ENCODE measurements around the gene ELL.
A peak's percentile ranks its signal among the peaks of the same experiment; 100 is the strongest.

Gene ELL

GRCh38 chr19:18452386-18452785 is 69.5 kb downstream of the ELL start:
- FAIRE-seq (no peak), DNase-seq (ENCODE audit: insufficient read length, low spot score) (no peak)
- no peak for TF ChIP-seq POLR2A (IDR thresholded peaks at IDR 0.05; ENCODE audit: low read depth, low read length)

DNA sequence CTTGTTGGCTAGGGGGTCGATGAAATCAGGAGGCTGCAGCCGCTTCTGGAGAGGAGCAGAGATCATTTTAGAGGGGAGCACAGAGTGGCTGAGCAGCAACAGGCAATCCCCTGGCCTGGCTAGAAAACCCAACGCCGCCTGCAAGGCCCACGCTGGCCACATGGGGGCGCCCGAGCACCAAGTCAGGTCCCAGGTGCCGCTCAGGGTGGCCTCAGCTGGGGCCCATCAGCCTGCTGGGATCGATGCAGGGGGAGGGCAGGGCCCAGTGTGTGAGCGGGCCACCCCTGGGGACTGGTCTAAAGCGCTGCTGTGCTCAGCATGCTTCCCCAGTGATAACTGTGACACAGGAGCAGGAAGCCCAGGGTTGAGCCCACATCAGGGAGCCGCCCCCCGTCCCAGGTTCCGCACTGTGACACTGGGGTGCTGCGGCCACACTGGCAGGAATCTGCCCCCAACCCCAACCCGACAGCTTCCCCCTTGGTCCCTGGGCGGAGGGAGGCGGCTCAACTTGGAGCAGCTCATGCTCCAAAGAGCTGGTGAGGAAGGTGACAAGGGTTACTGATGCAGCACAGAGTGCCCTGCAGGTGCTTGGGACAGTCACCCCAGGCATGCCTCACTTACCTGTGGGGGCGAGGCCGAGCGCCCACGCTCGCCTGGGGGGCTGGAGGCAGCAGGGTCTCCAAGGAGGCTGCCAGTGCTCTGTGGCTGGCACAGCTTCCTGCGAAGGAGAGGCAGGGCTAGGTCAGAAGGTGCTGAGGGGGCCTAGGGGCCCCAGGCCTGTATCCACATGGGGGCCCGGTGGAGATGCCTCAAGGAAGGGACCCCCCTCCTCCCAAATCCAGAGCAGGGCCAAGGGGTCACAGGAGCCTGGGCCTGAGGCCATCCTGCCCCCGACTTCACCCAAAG is 70.7 kb downstream of the ELL start:
- DNase-seq (ENCODE audit: insufficient read length, low spot score), result peak; percentile 84
- FAIRE-seq, result no peak
- no peak for TF ChIP-seq POLR2A (IDR thresholded peaks at IDR 0.05; ENCODE audit: low read depth, low read length)

DNA sequence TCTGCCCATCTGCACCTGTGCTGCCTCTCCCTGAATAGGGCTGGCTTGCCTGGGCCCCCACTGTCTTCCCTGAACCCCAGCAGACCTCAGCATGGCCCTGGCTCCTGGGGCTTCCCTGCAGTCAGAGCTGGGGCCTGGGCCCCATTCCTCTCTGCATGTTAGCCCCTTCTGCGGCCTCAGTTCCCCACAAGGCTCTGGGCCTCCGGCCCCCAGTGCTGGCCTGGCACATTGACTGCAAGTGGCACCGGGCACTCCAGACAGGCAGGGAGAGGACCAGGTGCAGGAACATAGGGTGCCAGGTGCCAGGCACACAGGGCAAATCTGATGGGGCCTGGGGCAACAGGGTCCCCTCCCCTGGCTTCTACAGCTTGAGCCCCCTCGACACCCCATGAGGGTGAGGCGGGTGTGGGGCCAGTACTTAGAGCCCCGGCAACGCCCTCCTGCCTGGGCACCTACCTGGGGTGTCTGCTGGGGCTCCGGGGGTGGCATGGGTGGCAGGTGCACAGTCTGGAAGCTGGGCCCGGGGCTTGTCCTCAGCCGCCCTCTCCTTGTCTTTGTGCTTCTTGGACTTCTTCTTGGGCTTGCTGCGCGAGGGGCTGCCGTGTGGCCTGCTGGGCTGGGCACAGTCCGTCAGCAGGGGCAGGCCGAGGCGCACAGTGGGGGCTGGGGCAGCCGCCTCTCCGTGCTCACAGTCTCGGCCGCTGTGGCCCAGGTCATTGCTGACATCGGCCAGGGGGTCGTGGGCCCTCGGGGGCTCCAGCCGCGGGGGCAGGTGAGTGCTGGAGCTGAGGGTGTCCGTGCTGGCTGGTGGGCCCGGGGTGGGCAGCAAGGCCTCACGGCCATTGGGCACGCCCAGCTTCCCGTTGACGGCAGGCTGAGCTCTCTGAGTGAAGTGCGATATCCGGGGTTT is 71.6 kb downstream of the ELL start:
- no peak for FAIRE-seq
- TF ChIP-seq POLR2A (IDR thresholded peaks at IDR 0.05; ENCODE audit: low read depth, low read length), result no peak

GRCh38 chr19:18449552-18449951 is 72.3 kb downstream of the ELL start:
- DNase-seq (ENCODE audit: insufficient read length, low spot score) (no peak), FAIRE-seq (no peak)

More for the DNA sequence above, 71.6 kb downstream of the ELL start:
- DNase-seq (ENCODE audit: insufficient read length, low spot score), result no peak

GRCh38 chr19:18446811-18447359 is 75.0 kb downstream of the ELL start:
- FAIRE-seq, result no peak

More at GRCh38 chr19:18449552-18449951, 72.3 kb downstream of the ELL start:
- no peak for TF ChIP-seq POLR2A (IDR thresholded peaks at IDR 0.05; ENCODE audit: low read depth, low read length)

DNA sequence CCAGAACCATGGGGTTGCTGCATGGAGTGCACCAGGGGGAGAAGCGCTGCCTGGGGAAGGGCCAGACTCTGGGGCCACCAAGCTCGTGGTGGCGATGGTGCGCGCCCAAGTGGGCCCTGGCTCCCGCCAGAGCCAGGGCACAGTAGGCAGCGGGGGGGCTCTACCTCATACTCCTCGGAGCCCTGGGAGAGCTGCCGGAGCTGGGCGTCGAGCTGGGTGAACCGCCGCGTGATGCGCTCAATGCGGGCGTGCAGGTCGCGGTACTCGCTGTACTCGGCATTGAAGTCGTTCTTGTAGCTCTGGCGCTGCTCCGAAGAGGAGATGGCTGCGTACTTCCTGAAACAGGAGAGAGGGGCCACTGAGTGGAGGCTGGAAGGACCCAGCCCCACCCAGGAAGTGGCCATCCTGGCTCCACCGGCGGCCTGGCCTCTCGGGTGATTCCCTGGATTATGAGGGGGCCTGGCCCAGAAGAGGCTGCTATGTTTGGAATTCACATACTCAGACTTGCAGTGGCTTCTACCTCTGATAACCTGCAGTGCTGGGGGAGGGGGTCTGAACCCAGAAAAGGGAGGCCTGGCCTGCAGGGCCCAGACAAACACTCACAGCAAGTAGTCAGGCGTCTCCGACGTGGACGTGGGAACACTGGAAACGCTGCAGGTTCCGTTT is 75.6 kb downstream of the ELL start:
- FAIRE-seq (no peak), DNase-seq (ENCODE audit: insufficient read length, low spot score) (no peak)
- no peak for TF ChIP-seq POLR2A (IDR thresholded peaks at IDR 0.05; ENCODE audit: low read depth, low read length)

More at GRCh38 chr19:18446811-18447359, 75.0 kb downstream of the ELL start:
- no peak for TF ChIP-seq POLR2A (IDR thresholded peaks at IDR 0.05; ENCODE audit: low read depth, low read length)
- DNase-seq (ENCODE audit: insufficient read length, low spot score), result no peak

GRCh38 chr19:18445262-18445948 is 76.5 kb downstream of the ELL start:
- DNase-seq (ENCODE audit: insufficient read length, low spot score) (no peak), FAIRE-seq (no peak)
- no peak for TF ChIP-seq POLR2A (IDR thresholded peaks at IDR 0.05; ENCODE audit: low read depth, low read length)

GRCh38 chr19:18444513-18444912 is 77.4 kb downstream of the ELL start:
- no peak for DNase-seq (ENCODE audit: insufficient read length, low spot score)
- TF ChIP-seq POLR2A (IDR thresholded peaks at IDR 0.05; ENCODE audit: low read depth, low read length), result no peak
- no peak for FAIRE-seq

GRCh38 chr19:18443831-18444230 is 78.0 kb downstream of the ELL start:
- DNase-seq (ENCODE audit: insufficient read length, low spot score) (no peak), FAIRE-seq (no peak)
- TF ChIP-seq POLR2A (IDR thresholded peaks at IDR 0.05; ENCODE audit: low read depth, low read length), result no peak

- no peak for TF ChIP-seq POLR2A (IDR thresholded peaks at IDR 0.05; ENCODE audit: low read depth, low read length)
- no peak for FAIRE-seq
- DNase-seq (ENCODE audit: insufficient read length, low spot score), result no peak
These were observed 78.5 kb downstream of the ELL start for GRCh38 chr19:18443406-18443805.

GRCh38 chr19:18442941-18443340 is 78.9 kb downstream of the ELL start:
- FAIRE-seq (no peak), DNase-seq (ENCODE audit: insufficient read length, low spot score) (no peak)
- TF ChIP-seq POLR2A (IDR thresholded peaks at IDR 0.05; ENCODE audit: low read depth, low read length), result no peak

- FAIRE-seq, result no peak
- no peak for TF ChIP-seq POLR2A (IDR thresholded peaks at IDR 0.05; ENCODE audit: low read depth, low read length)
- DNase-seq (ENCODE audit: insufficient read length, low spot score), result no peak
These were observed 79.8 kb downstream of the ELL start for GRCh38 chr19:18441804-18442788.

Data from H54 (cell line).